HG03095 (cell line): Measurements from ENCODE around the gene NAT14.
"Not testable (repeated sequence)": the region's sequence is repeated elsewhere in the genome, so short reads cannot be mapped to it uniquely, and the experiment has no call there.

Experiments
- ATAC-seq: cut with Tn5 transposase; IDR thresholded peaks from one replicate; pipeline ENCODE4 v1.9.1; 2021; ENCODE audit warnings: moderate library complexity; ENCODE audit not compliant: unreplicated experiment

NAT14 gene

DNA sequence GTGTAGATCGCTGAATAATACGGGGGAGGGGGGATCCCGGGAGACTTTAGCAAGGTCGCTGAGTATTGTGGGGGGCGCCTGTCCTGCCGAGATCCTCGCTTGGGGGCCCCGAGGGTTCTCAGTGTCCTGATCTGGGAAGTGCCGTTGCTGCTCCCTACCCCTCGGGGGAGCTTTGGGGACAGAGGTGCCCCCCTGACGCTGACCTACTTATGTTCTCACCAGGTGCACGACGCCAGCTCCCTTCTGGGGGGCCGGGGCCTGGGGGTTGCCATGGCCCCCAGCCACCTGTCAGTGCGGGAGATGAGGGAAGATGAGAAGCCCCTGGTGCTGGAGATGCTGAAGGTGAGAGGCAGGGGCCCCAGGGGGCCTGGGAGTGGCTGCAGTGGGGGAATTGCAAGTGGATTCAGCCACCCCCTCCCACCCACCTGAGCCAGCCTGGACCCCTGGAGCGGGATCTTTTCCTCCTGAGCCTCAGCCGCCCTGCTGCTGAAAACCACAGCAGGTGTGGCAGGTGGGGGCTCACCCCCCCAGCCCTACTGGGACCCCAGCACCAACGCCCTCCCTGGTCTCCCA is 537 bp downstream of the NAT14 start:
- no peak for ATAC-seq

DNA sequence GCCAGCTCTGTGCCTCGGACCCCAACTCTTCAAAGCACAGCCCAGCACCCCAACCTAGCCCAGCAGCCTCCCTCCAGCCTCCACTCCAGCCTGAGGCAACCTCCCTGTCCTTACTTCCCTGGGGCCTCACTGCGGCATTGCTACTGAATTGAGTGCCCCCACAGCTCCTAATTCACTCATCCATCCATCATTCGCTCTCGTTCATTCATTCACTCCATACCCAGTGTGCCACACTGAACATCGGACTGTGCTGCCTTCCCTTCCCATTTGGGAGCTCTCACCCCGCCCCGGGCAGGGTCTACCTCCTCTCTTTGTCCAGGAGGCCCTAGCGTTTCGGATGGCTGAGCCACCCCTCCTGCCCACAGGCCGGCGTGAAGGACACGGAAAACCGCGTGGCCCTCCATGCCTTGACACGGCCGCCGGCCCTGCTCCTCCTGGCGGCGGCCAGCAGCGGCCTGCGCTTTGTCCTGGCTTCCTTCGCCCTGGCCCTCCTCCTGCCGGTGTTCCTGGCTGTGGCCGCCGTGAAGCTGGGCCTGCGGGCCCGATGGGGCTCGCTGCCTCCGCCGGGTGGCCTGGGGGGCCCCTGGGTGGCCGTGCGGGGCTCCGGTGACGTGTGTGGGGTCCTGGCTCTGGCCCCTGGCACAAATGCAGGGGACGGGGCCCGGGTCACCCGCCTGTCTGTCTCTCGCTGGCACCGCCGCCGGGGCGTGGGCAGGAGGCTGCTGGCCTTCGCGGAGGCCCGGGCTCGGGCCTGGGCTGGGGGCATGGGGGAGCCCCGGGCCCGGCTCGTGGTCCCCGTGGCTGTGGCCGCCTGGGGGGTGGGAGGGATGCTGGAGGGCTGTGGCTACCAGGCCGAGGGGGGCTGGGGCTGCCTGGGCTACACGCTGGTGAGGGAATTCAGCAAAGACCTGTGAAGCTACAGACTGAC is 1.3 kb downstream of the NAT14 start:
- ATAC-seq = no peak

DNA sequence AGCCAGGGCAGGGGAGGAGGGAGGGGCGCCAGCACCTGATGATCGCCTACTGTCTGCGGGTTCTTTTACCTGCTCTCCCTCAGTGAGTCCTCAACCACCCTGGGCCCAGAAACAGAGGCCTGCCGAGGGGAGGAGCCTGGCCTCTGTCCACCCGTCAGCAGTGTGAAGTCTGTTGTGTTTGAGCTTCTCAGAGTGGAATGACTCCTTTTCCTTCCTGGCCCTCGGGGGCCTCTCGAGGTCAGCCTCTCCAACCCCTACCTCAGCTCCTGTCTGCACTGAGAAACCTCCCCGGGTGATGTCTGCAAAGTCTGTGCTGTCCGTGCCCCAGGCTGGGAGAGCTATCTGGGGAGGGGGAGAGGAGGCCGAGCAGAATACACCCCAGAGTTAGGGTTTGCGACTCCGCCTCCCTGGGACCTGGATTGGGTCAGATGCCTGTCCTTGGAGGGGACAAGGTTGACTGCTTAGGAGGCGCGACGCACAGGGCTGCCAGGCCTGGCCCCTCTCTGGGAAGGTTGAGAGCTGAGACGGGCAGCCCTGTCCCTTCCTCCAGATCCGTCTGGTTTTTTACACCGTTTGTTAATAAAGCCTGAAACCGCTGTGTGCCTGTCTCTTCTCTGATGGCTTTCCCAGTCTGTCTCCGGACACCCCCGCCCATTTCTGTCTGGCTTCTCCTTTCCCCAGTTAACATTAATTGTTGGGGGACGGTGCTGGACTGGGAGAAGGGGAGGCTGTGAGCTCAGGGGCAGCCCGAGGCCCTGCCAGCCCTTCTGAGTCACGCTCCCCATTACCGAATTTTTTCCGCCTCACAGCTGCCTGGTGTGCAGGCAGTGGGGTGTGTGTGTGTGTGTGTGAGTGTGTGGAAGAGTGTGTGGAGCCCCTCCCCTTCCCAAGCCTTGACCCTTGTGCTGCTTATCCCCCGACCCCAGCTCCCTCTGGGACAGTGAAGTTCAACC is 2.3 kb downstream of the NAT14 start:
- no peak for ATAC-seq

DNA sequence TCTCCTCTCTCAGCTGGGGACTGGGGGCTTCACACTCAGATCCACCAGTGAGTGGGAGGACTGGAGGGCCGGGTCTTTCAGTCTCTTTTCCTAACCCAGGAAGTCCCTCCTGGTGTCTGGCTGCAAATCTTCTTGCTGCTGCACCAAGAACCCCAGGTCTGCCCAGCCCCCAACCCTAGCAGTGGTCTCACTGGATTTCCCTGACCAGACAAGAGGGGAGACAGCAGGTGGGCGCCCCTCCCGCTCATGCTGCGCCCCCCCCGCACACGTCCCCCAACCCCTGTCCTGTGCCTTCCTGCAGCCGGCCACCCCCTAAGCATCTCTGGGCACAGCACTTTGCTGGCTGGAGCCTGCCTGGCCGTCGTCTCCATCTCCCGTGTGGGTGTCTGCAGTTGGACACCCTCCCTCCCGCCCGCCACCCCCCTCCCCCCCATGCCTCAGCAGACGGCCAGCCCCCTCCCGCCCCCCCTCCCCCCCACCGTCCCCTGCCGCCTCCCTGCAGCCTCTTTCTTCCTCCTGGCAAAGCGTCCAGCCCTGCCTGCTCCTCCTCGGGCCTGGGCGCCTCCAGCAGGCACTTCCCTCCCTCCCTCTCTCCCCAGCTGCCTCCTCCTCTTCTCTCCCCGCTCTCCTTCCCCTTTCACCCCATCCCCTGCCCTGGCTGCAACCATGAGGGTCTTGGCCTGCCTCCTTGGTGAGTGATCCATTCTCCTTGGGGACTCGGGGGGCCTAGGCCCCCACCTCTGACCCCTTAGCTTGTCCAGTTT is 3.1 kb downstream of the NAT14 start, which contains the start of gene SSC5D:
Gene SSC5D (plus strand): TSS at position 513 of the 764 bp plus-strand sequence. CDS start 154 bp downstream, at position 667.
- ATAC-seq = no peak

DNA sequence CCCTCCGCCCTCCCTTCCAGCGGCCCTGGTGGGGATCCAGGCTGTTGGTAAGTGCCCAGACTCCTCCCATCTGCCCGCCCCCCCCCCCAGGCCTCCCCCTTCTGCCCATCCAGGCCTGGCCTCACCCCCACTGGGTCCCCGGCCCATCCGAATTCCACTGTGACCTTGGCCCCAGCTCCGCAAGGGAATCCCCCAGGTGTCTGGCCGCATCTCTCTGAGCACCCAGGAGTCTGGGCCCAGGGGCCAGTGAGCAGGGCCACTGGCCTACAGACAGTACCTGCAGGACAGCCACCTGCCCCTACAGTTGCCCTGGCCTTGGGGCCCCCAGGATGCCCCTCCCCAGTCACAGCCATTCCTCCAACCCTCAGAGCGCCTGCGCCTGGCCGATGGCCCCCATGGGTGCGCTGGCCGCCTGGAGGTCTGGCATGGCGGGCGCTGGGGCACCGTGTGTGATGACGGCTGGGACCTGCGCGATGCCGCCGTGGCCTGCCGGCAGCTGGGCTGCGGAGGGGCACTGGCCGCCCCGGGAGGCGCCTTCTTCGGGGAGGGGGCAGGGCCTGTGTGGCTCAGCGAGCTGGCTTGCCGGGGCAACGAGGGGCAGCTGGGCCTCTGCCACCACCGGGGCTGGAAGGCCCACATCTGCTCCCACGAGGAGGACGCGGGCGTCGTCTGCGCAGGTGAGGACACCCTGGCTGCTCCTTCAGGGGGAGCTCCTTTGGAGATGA is 4.2 kb downstream of the NAT14 start:
- ATAC-seq = no peak

DNA sequence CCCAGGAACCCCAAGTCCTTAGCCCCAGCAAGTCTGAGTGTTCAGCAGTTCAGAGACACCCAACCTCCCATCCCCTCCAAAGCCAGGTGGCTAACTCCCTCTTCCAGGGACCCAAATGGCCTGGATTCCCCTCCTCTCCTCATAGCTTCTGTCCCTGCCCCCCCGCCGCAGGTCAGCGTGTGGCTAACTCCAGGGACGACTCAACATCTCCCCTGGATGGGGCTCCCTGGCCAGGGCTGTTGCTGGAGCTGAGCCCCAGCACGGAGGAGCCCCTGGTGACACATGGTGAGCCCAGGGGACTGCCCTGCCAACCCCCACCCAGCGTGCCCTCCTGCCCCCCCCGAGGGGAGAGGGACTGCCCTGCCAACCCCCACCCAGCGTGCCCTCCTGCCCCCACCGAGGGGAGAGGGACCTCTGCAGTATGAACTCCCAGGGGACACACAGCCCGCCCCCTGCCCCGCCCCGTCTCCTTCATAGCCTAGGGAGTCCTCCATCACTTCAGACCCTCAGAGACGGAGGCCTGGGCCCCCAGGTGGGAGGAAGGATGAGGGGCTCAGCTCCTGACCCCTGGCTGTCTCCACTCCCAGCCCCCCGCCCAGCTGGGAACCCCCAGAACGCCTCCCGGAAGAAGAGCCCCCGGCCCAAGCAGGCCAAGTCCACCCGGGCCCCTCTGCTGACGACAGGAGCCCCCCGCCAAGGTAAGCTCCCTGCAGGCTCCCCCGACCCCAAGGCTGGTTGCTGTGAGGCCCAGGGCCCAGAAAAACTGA is 4.9 kb downstream of the NAT14 start:
- no peak for ATAC-seq

DNA sequence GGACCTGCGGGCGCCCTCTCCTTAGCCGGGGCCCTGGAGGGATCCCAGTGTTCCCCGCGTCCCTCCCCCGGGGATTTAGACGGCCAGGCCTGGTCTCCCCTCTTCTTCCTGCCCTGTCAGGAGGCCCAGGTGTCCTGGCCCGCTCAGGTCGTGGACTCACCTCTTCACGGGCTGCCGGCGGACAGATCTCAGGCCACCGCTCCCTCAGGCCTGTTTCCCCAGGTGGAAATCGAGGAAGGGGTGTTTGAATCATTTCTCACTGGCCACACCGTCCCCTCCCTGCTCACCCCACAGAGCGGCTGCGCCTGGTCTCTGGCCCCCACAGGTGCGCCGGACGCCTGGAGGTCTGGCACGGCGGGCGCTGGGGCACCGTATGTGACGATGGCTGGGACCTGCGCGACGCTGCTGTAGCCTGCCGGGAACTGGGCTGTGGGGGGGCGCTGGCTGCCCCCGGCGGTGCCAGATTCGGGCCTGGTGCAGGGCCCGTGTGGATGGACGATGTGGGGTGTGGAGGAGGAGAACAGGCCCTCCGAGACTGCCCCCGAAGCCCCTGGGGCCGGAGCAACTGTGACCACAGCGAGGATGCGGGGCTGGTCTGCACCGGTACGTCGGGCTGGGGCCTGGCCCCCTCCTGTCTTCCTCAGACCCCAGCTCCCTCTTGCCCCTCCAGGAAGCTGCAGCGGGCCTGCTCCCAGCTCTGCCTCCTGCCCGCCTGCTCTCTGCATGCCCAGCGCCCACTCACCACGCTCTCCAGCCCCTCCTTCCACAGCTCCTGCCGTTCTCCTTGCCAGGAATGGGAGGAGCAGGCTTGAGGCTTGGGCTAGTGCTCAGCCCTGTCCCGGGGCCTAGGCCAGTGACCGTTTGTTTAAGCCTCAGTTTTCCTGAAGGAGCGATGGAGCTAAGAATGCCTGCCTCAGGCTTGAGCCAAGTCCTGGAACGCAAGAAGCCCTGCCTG is 5.8 kb downstream of the NAT14 start:
- no peak for ATAC-seq

GRCh38 chr19:55491546-55492360 is 6.8 kb downstream of the NAT14 start:
- no peak for ATAC-seq

DNA sequence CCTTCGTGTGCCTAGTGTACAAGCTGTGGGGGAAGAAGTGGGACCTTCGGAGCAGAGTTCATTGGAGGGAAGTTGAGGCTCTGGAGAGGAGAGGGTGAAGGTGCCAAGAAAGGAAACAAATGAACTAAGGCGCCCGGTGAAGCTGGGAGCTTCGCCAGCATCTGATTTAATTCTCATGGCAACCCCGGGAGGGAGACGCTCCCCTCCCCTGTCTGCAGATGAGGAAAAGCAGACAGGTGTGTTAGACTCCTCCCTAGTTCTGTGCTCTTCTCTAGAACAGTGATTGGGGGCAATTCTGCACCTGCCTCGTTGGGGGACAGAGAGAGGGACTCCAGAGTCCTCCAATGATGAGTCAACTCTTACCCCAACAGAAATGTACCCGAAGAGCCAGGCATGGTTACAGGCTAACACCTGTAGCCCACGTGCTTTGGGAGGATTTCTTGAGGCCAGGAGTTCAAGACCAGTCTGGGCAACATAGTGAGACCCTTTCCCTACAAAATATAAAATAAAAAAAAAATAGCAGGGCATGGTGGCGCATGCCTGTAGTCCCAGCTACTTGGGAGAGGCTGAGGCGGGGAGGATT is 7.5 kb downstream of the NAT14 start:
- no peak for ATAC-seq

GRCh38 chr19:55493052-55493644 is 8.2 kb downstream of the NAT14 start:
- no peak for ATAC-seq

DNA sequence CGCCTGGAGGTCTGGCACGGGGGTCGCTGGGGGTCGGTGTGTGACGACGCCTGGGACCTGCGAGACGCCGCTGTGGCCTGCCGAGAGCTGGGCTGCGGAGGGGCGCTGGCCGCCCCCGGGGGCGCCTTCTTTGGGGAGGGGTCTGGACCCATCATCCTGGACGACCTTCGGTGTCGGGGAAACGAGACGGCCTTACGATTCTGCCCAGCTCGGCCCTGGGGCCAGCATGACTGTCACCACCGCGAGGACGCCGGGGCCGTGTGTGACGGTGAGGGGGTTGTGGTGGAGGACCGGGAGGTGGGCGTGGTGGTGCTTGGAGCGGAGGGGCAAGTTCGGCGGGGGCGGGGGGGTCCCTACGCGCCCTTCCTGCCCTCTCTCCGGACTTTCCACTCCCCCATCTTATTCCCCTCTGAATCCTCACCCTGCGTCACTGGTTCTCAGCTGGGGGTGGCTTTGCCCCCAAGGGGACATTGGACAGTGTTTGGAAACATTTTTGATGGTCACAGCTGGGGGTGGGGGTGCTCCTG is 8.7 kb downstream of the NAT14 start:
- ATAC-seq = no peak

GRCh38 chr19:55494172-55494761 is 9.3 kb downstream of the NAT14 start:
- ATAC-seq = no peak

DNA sequence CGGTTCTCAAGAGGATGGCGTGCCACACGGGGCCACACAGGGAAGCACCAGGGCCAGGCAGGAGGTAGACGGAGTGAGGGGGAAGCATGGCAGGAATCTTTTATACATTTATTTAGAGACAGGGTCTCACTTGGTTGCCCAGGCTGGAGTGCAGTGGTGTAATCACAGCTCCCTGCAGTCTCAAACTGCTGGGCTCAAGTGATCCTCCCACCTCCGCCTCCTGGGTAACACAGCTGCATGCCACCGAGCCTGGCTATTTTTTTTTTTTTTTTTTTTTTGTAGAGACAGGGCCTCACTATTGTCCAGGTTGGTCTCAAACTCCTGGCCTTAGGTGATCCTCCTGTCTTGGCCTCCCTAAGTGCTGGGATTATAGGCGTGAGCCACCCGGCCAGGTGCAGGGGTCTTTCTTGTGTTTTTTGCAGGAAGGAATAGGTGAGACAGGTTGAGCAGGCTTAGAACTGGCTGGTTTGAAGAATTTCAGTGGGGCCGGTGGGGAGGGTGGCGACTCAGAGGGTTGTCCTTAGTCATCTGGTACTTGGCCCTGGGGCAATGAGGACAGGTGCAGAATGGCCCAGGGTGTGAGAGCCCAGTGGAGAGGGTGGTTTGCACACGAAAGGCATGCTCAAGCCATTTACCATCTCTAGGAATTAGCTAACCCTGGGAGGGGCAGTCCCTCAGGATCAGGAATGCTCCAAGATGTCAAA is 10.8 kb downstream of the NAT14 start:
- ATAC-seq = no peak

- ATAC-seq = not testable (repeated sequence)
These were observed 11.8 kb downstream of the NAT14 start for GRCh38 chr19:55496820-55497219.

DNA sequence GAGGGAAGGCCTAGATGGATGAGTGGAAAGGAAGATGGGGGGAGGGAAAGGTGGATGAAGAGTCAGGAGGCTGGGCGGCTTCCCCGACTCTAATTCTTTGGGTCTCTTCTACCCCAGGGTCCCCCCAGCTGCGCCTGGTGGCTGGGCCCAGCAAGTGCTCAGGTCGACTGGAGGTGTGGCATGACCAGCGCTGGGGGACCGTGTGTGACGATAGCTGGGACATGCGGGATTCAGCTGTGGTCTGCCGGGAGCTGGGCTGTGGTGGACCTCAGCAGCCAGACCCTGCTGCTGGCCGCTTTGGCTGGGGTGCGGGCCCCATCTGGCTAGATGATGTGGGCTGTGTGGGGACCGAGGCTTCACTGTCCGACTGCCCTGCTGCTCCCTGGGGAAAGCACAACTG is 12.8 kb downstream of the NAT14 start:
- ATAC-seq = no peak
